Testis (tissue), 2 donors: ENCODE data around the gene ETS1.

Experiments used
- CTCF ChIP-seq, 3 experiments: fragments of 450-650 bp in 2 of 3; fragments of 200-600 bp in 1 of 3; sonication (generic) in 1 of 3; IDR thresholded peaks; one replicate each; pipeline ENCODE4 v1.5.1; 2016 to 2019; ENCODE audit warnings: antibody characterized with exemption in 3 of 3, mild to moderate bottlenecking in 2 of 3, moderate library complexity in 1 of 3
- POLR2A ChIP-seq: fragments of 450-650 bp; IDR thresholded peaks from one replicate; pipeline ENCODE4 v1.6.1; 2017; ENCODE audit warnings: antibody characterized with exemption, mild to moderate bottlenecking, moderate library complexity

DNA sequence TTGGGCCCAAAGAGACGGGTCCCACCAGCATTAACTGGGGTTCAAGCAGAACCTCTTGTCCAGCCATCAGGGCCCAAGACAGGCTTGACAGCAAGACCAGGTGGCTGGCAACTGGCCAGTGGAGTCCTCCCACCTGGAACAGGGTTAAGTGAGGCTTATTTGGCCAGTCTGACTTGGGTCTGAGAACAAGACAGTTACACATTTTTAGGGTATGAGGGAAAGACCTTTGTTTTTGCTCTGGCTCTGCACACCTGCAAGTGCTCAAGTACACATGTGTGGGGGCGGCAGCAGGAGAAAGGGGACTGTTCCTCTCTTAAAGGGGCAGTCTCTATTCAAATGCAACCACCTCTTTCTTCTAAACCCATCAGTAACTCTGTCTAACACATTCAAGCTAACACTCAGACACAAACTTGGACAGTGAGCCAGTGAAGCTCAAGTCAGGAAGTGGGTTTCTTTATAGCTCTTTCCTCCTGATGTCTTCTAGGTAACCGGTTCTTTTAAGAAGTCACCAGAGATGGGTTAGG lies 116.2 kb downstream of the ETS1 start:
- TF ChIP-seq CTCF (IDR thresholded peaks at IDR 0.05) (no peak), POLR2A (no peak)
